ENCODE results near the gene ZNF212. TPM values are rescaled to one million over a fixed set of nuclear protein-coding genes. Genes with fewer than 3 reads are reported as not detected.

The ZNF212 gene
- total RNA-seq, 4 donors from 2014 or later = 4.8 to 8.8 (median 7.4) TPM

GRCh38 chr7:149291036-149291780 lies 51.8 kb downstream of the ZNF212 start:
- peaks cover 27 to 87% (median 53%) of the 10 kb centered on the region in 4 donors for H3K36me3 ChIP-seq
- WGBS = 85% methylated on average over 9 of the region's 13 CpGs
- H3K4me1 ChIP-seq = peaks cover 0 to 1% (median under 1%) of the 10 kb centered on the region in 4 donors
- H3K27me3 ChIP-seq = no peaks in the 10 kb centered on the region
- no peak overlapping the region for H3K27ac ChIP-seq (replicated peaks in 1 of 4)
- intact Hi-C loops (cut with DNase I) = no loop called here
- DNase-seq (ENCODE audit: extremely low spot score) = no peak
- no peaks in the 10 kb centered on the region for H3K9me3 ChIP-seq
- TF ChIP-seq EP300 (IDR thresholded peaks at IDR 0.05) = no peak
- TF ChIP-seq POLR2AphosphoS5 (IDR thresholded peaks at IDR 0.05) = no peak
- TF ChIP-seq, protein P1, sequence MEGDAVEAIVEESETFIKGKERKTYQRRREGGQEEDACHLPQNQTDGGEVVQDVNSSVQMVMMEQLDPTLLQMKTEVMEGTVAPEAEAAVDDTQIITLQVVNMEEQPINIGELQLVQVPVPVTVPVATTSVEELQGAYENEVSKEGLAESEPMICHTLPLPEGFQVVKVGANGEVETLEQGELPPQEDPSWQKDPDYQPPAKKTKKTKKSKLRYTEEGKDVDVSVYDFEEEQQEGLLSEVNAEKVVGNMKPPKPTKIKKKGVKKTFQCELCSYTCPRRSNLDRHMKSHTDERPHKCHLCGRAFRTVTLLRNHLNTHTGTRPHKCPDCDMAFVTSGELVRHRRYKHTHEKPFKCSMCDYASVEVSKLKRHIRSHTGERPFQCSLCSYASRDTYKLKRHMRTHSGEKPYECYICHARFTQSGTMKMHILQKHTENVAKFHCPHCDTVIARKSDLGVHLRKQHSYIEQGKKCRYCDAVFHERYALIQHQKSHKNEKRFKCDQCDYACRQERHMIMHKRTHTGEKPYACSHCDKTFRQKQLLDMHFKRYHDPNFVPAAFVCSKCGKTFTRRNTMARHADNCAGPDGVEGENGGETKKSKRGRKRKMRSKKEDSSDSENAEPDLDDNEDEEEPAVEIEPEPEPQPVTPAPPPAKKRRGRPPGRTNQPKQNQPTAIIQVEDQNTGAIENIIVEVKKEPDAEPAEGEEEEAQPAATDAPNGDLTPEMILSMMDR (IDR thresholded peaks at IDR 0.05) = no peak
- TF ChIP-seq POLR2A (IDR thresholded peaks at IDR 0.05; ENCODE audit: low read depth) = no peak
- no peak overlapping the region for H3K4me3 ChIP-seq

GRCh38 chr7:149291781-149292461 lies 52.5 kb downstream of the ZNF212 start:
- Histone ChIP-seq H3K27me3 (no peaks in the 10 kb centered on the region), H3K36me3 (peaks cover 27 to 93% (median 55%) of the 10 kb centered on the region in 4 donors), H3K4me1 (no peaks in the 10 kb centered on the region), H3K4me3 (no peak overlapping the region), H3K9me3 (no peaks in the 10 kb centered on the region), H3K27ac (replicated peaks in 1 of 4) (no peak overlapping the region)
- TF ChIP-seq, protein P1 (IDR thresholded peaks at IDR 0.05) = no peak
- intact Hi-C loops (cut with DNase I) = no loop called here
- DNase-seq (ENCODE audit: extremely low spot score) = no peak
- 93% methylated on average over 12 of the region's 16 CpGs for WGBS

- intact Hi-C loops (cut with DNase I) = no loop called here
- WGBS = 85% methylated on average over 9 of the region's 9 CpGs
- Histone ChIP-seq H3K27me3 (no peaks in the 10 kb centered on the region), H3K4me1 (no peaks in the 10 kb centered on the region), H3K27ac (replicated peaks in 1 of 4) (no peak overlapping the region), H3K36me3 (peaks cover 27 to 92% (median 55%) of the 10 kb centered on the region in 4 donors), H3K4me3 (no peak overlapping the region), H3K9me3 (no peaks in the 10 kb centered on the region)
- no peak for DNase-seq (ENCODE audit: extremely low spot score)
- TF ChIP-seq, protein P1 (IDR thresholded peaks at IDR 0.05) = no peak
- TF ChIP-seq EP300 (IDR thresholded peaks at IDR 0.05) (no peak), POLR2A (IDR thresholded peaks at IDR 0.05; ENCODE audit: low read depth) (no peak), POLR2AphosphoS5 (IDR thresholded peaks at IDR 0.05) (no peak)
Measured at GRCh38 chr7:149292462-149292823, 53.0 kb downstream of the ZNF212 start.

DNA sequence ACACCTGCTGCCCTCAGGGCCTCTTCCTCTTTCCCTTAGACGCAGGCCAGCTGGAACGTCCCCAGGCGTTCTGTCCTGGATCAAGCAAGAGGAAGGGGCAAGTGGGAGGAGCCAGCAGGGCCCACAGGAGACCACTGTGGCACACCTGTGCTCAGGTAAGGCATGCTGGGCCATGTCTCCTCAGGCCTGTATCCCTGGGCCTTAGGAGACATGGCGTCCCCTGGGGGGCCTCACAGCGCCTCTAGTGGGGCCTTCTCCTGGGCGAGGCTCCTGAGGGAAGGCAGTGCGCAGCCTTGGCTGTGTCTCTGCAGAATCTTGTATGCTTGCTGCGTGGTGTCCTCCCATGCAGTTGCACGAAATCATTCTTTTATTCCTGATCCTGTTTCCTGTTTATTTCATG lies 53.9 kb downstream of the ZNF212 start:
- TF ChIP-seq EP300 (IDR thresholded peaks at IDR 0.05) (no peak), POLR2A (IDR thresholded peaks at IDR 0.05; ENCODE audit: low read depth) (no peak)
- TF ChIP-seq, protein P1 (IDR thresholded peaks at IDR 0.05) = no peak
- Histone ChIP-seq H3K36me3 (peaks cover 23 to 83% (median 52%) of the 10 kb centered on the region in 4 donors), H3K27ac (replicated peaks in 1 of 4) (no peak overlapping the region), H3K9me3 (no peaks in the 10 kb centered on the region), H3K4me3 (no peak overlapping the region), H3K27me3 (no peaks in the 10 kb centered on the region), H3K4me1 (no peaks in the 10 kb centered on the region)
- intact Hi-C loops (cut with DNase I) = no loop called here
- DNase-seq (ENCODE audit: extremely low spot score) = no peak
- 91% methylated on average over 9 of the region's 9 CpGs for WGBS
